CD14-positive monocyte (primary cell): Measurements from ENCODE around the gene PDE9A. TPM values are rescaled to one million over a fixed set of nuclear protein-coding genes. Genes with fewer than 3 reads are reported as not detected.
A peak's percentile ranks its signal among the peaks of the same experiment; 100 is the strongest.

Experiments
- DNase-seq, 3 donors: peaks; one replicate each; pipeline ENCODE4 v3.0.0-alpha.2; 2011 to 2022
- H2AFZ ChIP-seq: 2 replicates; pipeline ENCODE4 v1.6.0; 2012; ENCODE audit warnings: mild to moderate bottlenecking, low read depth, low read length, inconsistent platforms; ENCODE audit not compliant: insufficient read depth, poor library complexity, severe bottlenecking
- H3K27ac ChIP-seq, 2 donors: 1 replicate in 1 of 2; 2 replicates in 1 of 2; pipeline ENCODE4 v1.5.1; 2012 to 2013; ENCODE audit warnings: low read length in 2 of 2, control low read depth in 1 of 2, inconsistent platforms in 1 of 2, low read depth in 1 of 2, mild to moderate bottlenecking in 1 of 2
- H3K27me3 ChIP-seq, 2 donors: one replicate each; pipeline versions ENCODE4 v1.6.0 to v1.6.1; 2011 to 2013; ENCODE audit warnings: low read length in 2 of 2; ENCODE audit not compliant: control insufficient read depth in 2 of 2, insufficient read depth in 2 of 2
- H3K36me3 ChIP-seq, 2 donors: replicated peaks in 1 of 2; 1 replicate in 1 of 2; 2 replicates in 1 of 2; pipeline versions ENCODE4 v1.5.1 to v1.6.1; 2012 to 2013; ENCODE audit warnings: low read length in 2 of 2, control low read depth in 1 of 2, inconsistent platforms in 1 of 2, mild to moderate bottlenecking in 1 of 2; ENCODE audit not compliant: insufficient read depth in 2 of 2, control insufficient read depth in 1 of 2
- H3K4me1 ChIP-seq, 2 donors: 1 replicate in 1 of 2; 2 replicates in 1 of 2; pipeline versions ENCODE4 v1.5.1 to v1.6.1; 2012 to 2013; ENCODE audit warnings: low read length in 2 of 2, control low read depth in 1 of 2, inconsistent platforms in 1 of 2, mild to moderate bottlenecking in 1 of 2, moderate library complexity in 1 of 2; ENCODE audit not compliant: insufficient read depth in 2 of 2, control insufficient read depth in 1 of 2
- H3K4me2 ChIP-seq: replicated peaks from 2 replicates; pipeline ENCODE3; 2012; ENCODE audit warnings: low read length, moderate library complexity, mild to moderate bottlenecking; ENCODE audit not compliant: poor library complexity, severe bottlenecking; ENCODE audit errors: extremely low read depth
- H3K4me3 ChIP-seq, 3 experiments: fragments of 200-600 bp in 1 of 3; sonication (generic) in 1 of 3; replicated peaks in 1 of 3; 1 replicate in 2 of 3; 2 replicates in 1 of 3; pipeline ENCODE4 v1.5.1; 2011 to 2013; ENCODE audit warnings: low read length in 3 of 3, mild to moderate bottlenecking in 3 of 3, control low read depth in 2 of 3, low read depth in 2 of 3, inconsistent platforms in 1 of 3, moderate library complexity in 1 of 3
- H3K79me2 ChIP-seq: 2 replicates; pipeline ENCODE4 v1.6.0; 2012; ENCODE audit warnings: mild to moderate bottlenecking, control low read depth, inconsistent platforms, low read length, moderate library complexity; ENCODE audit not compliant: insufficient read depth
- H3K9ac ChIP-seq: 2 replicates; pipeline ENCODE4 v1.6.0; 2017; ENCODE audit warnings: low read length, mild to moderate bottlenecking; ENCODE audit not compliant: insufficient read depth, poor library complexity, severe bottlenecking
- H3K9me3 ChIP-seq, 2 donors: replicated peaks in 1 of 2; 1 replicate in 1 of 2; 2 replicates in 1 of 2; pipeline versions ENCODE4 v1.5.1 to v1.6.1; 2012 to 2013; ENCODE audit warnings: low read length in 2 of 2, control low read depth in 1 of 2; ENCODE audit not compliant: control insufficient read depth in 1 of 2, insufficient read depth in 1 of 2
- H4K20me1 ChIP-seq: 2 replicates; pipeline ENCODE4 v1.6.0; 2012; ENCODE audit warnings: mild to moderate bottlenecking, low read length, control low read depth, moderate library complexity; ENCODE audit not compliant: insufficient read depth
- H3K27ac Mint-ChIP-seq, 7 donors: one replicate each; pipeline ENCODE4 v1.8.0; 2020; ENCODE audit warnings: mild to moderate bottlenecking in 7 of 7, mixed read lengths in 7 of 7, moderate library complexity in 6 of 7, inconsistent platforms in 2 of 7
- H3K27me3 Mint-ChIP-seq, 3 donors: one replicate each; pipeline ENCODE4 v1.8.0; 2021 to 2022; ENCODE audit warnings: low read depth in 3 of 3, mild to moderate bottlenecking in 3 of 3, mixed read lengths in 3 of 3, moderate library complexity in 3 of 3, inconsistent platforms in 1 of 3
- H3K36me3 Mint-ChIP-seq, 2 donors: one replicate each; pipeline ENCODE4 v1.8.0; 2020; ENCODE audit warnings: mixed read lengths in 2 of 2, inconsistent platforms in 1 of 2, mild to moderate bottlenecking in 1 of 2
- H3K4me1 Mint-ChIP-seq: one replicate; pipeline ENCODE4 v1.8.0; 2020; ENCODE audit warnings: mild to moderate bottlenecking, mixed read lengths
- H3K4me3 Mint-ChIP-seq, 2 donors: one replicate each; pipeline ENCODE4 v1.8.0; 2020; ENCODE audit warnings: mild to moderate bottlenecking in 2 of 2, mixed read lengths in 2 of 2, moderate library complexity in 1 of 2
- H3K9me3 Mint-ChIP-seq, 7 donors: one replicate each; pipeline ENCODE4 v1.8.0; 2020 to 2022; ENCODE audit warnings: mixed read lengths in 7 of 7, mild to moderate bottlenecking in 6 of 7, moderate library complexity in 6 of 7, inconsistent platforms in 2 of 7
- CTCF ChIP-seq: fragments of 200-600 bp; IDR thresholded peaks from one replicate; pipeline ENCODE4 v1.8.0; 2022; ENCODE audit warnings: antibody characterized with exemption, mild to moderate bottlenecking
- WGBS: methylation state at CpG from one replicate; pipeline ENCODE4 v1.1.5; 2013; ENCODE audit warnings: missing lambda C conversion rate; ENCODE audit not compliant: insufficient coverage; 5-methylcytosine and 5-hydroxymethylcytosine counted together
- intact Hi-C, 2 donors: fragments of 100-400 bp; cut with micrococcal nuclease; formaldehyde crosslinking; loops; one replicate each; pipeline versions ENCODE4 v1.15.0 to v1.15.1; 2023
- polyA plus RNA-seq, 3 donors: library from polyadenylated mRNA; depleted of rRNA in 1 of 3; unstranded in 2 of 3; stranded (reverse) in 1 of 3; fragments of 300-500 nt in 2 of 3; fragments of >200 nt in 1 of 3; fragmentation: Illumina TruSeq in 2 of 3; gene quantifications; 1 replicate in 2 of 3; 2 replicates in 1 of 3; pipeline ENCODE4 v1.2.3, GENCODE V29; 2012 to 2021

PDE9A gene
- polyA plus RNA-seq, 3 donors: 0.05 to 0.52 TPM; not detected in 1

- Histone ChIP-seq H3K9ac (peak overlapping the region; percentile 81), H3K9me3 (no peaks in the 10 kb centered on the region), H4K20me1 (no peaks in the 10 kb centered on the region), H3K27me3 (no peaks in the 10 kb centered on the region), H3K4me3 (peak overlapping the region in 1 of 3 experiments; percentile 46), H2AFZ (peak overlapping the region; percentile 78), H3K4me2 (peak overlapping the region; percentile 54), H3K4me1 (peaks cover 30 to 43% of the 10 kb centered on the region in 2 donors), H3K27ac (peak overlapping the region; percentile 93 to 99), H3K36me3 (no peaks in the 10 kb centered on the region), H3K79me2 (no peaks in the 10 kb centered on the region)
- Mint-ChIP-seq H3K4me3 (peak overlapping the region; percentile 53 to 78), H3K9me3 (peaks cover 0 to 4% (median 0%) of the 10 kb centered on the region in 7 donors), H3K27ac (peak overlapping the region; percentile 97 to 98 (median 98)), H3K4me1 (peaks cover 33% of the 10 kb centered on the region), H3K27me3 (peaks cover 0 to 7% (median 1%) of the 10 kb centered on the region in 3 donors), H3K36me3 (no peaks in the 10 kb centered on the region)
- DNase-seq: peak; percentile 89 to 98 (median 94)
- intact Hi-C loops: loop anchor here in 1 of 2 donors (2.0 kb wide), 1 partner anchor 20 kb away; no protein-coding TSS in a partner anchor
- TF ChIP-seq CTCF: no peak
- WGBS: 11% methylated on average over 9 of the region's 21 CpGs
Observed at GRCh38 chr21:42746593-42747275, 93.3 kb downstream of the PDE9A start.

- H3K27me3 ChIP-seq: no peaks in the 10 kb centered on the region
- peak overlapping the region; percentile 81 for H3K9ac ChIP-seq
- peaks cover 33% of the 10 kb centered on the region for H3K4me1 Mint-ChIP-seq
- H4K20me1 ChIP-seq: no peaks in the 10 kb centered on the region
- no peaks in the 10 kb centered on the region for H3K36me3 Mint-ChIP-seq
- no peaks in the 10 kb centered on the region for H3K79me2 ChIP-seq
- peaks cover 0 to 6% (median 1%) of the 10 kb centered on the region in 3 donors for H3K27me3 Mint-ChIP-seq
- peaks cover 30 to 43% of the 10 kb centered on the region in 2 donors for H3K4me1 ChIP-seq
- peak overlapping the region; percentile 21 for H3K4me2 ChIP-seq
- peaks cover 0 to 4% (median 0%) of the 10 kb centered on the region in 7 donors for H3K9me3 Mint-ChIP-seq
- DNase-seq: no peak
- peak overlapping the region; percentile 93 to 99 for H3K27ac ChIP-seq
- no peak overlapping the region for H3K4me3 Mint-ChIP-seq
- peak overlapping the region in 1 of 3 experiments; percentile 46 for H3K4me3 ChIP-seq
- no peaks in the 10 kb centered on the region for H3K36me3 ChIP-seq
- no peak for TF ChIP-seq CTCF
- peak overlapping the region; percentile 78 for H2AFZ ChIP-seq
- intact Hi-C loops: loop anchor here in 1 of 2 donors (2.0 kb wide), 1 partner anchor 20 kb away; no protein-coding TSS in a partner anchor
- peak overlapping the region; percentile 97 to 98 (median 98) for H3K27ac Mint-ChIP-seq
- H3K9me3 ChIP-seq: no peaks in the 10 kb centered on the region
- WGBS: 87% methylated on average over 7 of the region's 10 CpGs
Observed at GRCh38 chr21:42747276-42747701, 93.9 kb downstream of the PDE9A start.
